ENCODE data around the gene KCTD16.

KCTD16 gene

GRCh38 chr5:144436007-144436406 is 265.3 kb downstream of the KCTD16 start:
- Histone ChIP-seq H3K4me3 (ENCODE audit: low read length) (no peak overlapping the region), H2AFZ (ENCODE audit: low read length) (no peak overlapping the region), H3K9me2 (replicated peaks; ENCODE audit: insufficient read depth, low read length) (no peaks in the 10 kb centered on the region), H3K4me2 (ENCODE audit: low read depth, low read length) (no peak overlapping the region), H3K36me3 (replicated peaks; ENCODE audit: insufficient read depth, low read length) (no peaks in the 10 kb centered on the region), H3K9me3 (replicated peaks; ENCODE audit: insufficient read depth, low read length) (no peaks in the 10 kb centered on the region), H3K79me2 (ENCODE audit: low read length) (no peaks in the 10 kb centered on the region), H3F3A (ENCODE audit: insufficient read depth, low read length) (no peaks in the 10 kb centered on the region), H3K9ac (ENCODE audit: low read length) (no peak overlapping the region), H3K27me3 (replicated peaks; ENCODE audit: insufficient read depth, low read length) (no peaks in the 10 kb centered on the region), H3K27ac (ENCODE audit: low read length) (no peak overlapping the region), H4K20me1 (ENCODE audit: insufficient read depth, low read length) (no peaks in the 10 kb centered on the region; the same call in 1 of the 2 replicates), H3K4me1 (ENCODE audit: low read length) (no peaks in the 10 kb centered on the region)
- DNase-seq = no peak
- TF ChIP-seq CTCF (IDR thresholded peaks at IDR 0.05; ENCODE audit: low read length) (no peak), EZH2phosphoT487 (IDR thresholded peaks at IDR 0.05; ENCODE audit: low read length) (no peak), EZH2 (optimal IDR thresholded peaks at IDR 0.05; ENCODE audit: low read depth, low read length) (no peak)

- Histone ChIP-seq H3K9me2 (replicated peaks; ENCODE audit: insufficient read depth, low read length) (no peaks in the 10 kb centered on the region), H3K9ac (ENCODE audit: low read length) (no peak overlapping the region), H2AFZ (ENCODE audit: low read length) (no peak overlapping the region), H4K20me1 (ENCODE audit: insufficient read depth, low read length) (no peaks in the 10 kb centered on the region; the same call in 1 of the 2 replicates), H3K27me3 (replicated peaks; ENCODE audit: insufficient read depth, low read length) (no peaks in the 10 kb centered on the region), H3K4me1 (ENCODE audit: low read length) (no peaks in the 10 kb centered on the region), H3K79me2 (ENCODE audit: low read length) (no peaks in the 10 kb centered on the region), H3K36me3 (replicated peaks; ENCODE audit: insufficient read depth, low read length) (no peaks in the 10 kb centered on the region), H3F3A (ENCODE audit: insufficient read depth, low read length) (no peaks in the 10 kb centered on the region), H3K9me3 (replicated peaks; ENCODE audit: insufficient read depth, low read length) (no peaks in the 10 kb centered on the region), H3K27ac (ENCODE audit: low read length) (no peak overlapping the region), H3K4me2 (ENCODE audit: low read depth, low read length) (no peak overlapping the region), H3K4me3 (ENCODE audit: low read length) (no peak overlapping the region)
- no peak for DNase-seq
- no peak for TF ChIP-seq EZH2phosphoT487 (IDR thresholded peaks at IDR 0.05; ENCODE audit: low read length)
- no peak for TF ChIP-seq EZH2 (optimal IDR thresholded peaks at IDR 0.05; ENCODE audit: low read depth, low read length)
- TF ChIP-seq CTCF (IDR thresholded peaks at IDR 0.05; ENCODE audit: low read length) = no peak
Observed at GRCh38 chr5:144438237-144438636, 267.6 kb downstream of the KCTD16 start.

- H3K4me2 ChIP-seq (ENCODE audit: low read depth, low read length) = no peak overlapping the region
- H3K9me2 ChIP-seq (replicated peaks; ENCODE audit: insufficient read depth, low read length) = no peaks in the 10 kb centered on the region
- TF ChIP-seq EZH2phosphoT487 (IDR thresholded peaks at IDR 0.05; ENCODE audit: low read length) (no peak), CTCF (IDR thresholded peaks at IDR 0.05; ENCODE audit: low read length) (no peak), EZH2 (optimal IDR thresholded peaks at IDR 0.05; ENCODE audit: low read depth, low read length) (no peak)
- H3K27ac ChIP-seq (ENCODE audit: low read length) = no peak overlapping the region
- H3K9me3 ChIP-seq (replicated peaks; ENCODE audit: insufficient read depth, low read length) = no peaks in the 10 kb centered on the region
- H2AFZ ChIP-seq (ENCODE audit: low read length) = no peak overlapping the region
- no peaks in the 10 kb centered on the region for H3K36me3 ChIP-seq (replicated peaks; ENCODE audit: insufficient read depth, low read length)
- H3K79me2 ChIP-seq (ENCODE audit: low read length) = no peaks in the 10 kb centered on the region
- no peak overlapping the region for H3K4me3 ChIP-seq (ENCODE audit: low read length)
- no peak overlapping the region for H3K9ac ChIP-seq (ENCODE audit: low read length)
- no peaks in the 10 kb centered on the region for H3F3A ChIP-seq (ENCODE audit: insufficient read depth, low read length)
- no peaks in the 10 kb centered on the region for H4K20me1 ChIP-seq (ENCODE audit: insufficient read depth, low read length)
- no peak for DNase-seq
- no peaks in the 10 kb centered on the region for H3K27me3 ChIP-seq (replicated peaks; ENCODE audit: insufficient read depth, low read length)
- H3K4me1 ChIP-seq (ENCODE audit: low read length) = no peaks in the 10 kb centered on the region
Observed at GRCh38 chr5:144448457-144448856, 277.8 kb downstream of the KCTD16 start.
